ENCODE measurements around the gene SOX15. TPM values are rescaled to one million over a fixed set of nuclear protein-coding genes. Genes with fewer than 3 reads are reported as not detected.

SOX15 gene
- polyA plus RNA-seq (2013, experiment 1 of 2), result 10.1 TPM
- polyA plus RNA-seq (2013, experiment 2 of 2), result 9.9 TPM

- Histone ChIP-seq H3K79me1 (ENCODE audit: low read depth, low read length) (peaks cover 3% of the 10 kb centered on the region), H2BK15ac (ENCODE audit: low read length) (peak within 1 kb of the TSS; percentile 90), H3K27me3 (ENCODE audit: control insufficient read depth in 3 of 3, insufficient read depth in 3 of 3, low read depth in 1 of 3, low read length in 3 of 3) (no peaks in the 10 kb centered on the region), H2AFZ (ENCODE audit: low read length) (no peak within 1 kb of the TSS), H3K4me3 (ENCODE audit: low read length in 2 of 2) (peak within 1 kb of the TSS in 1 of 2 donors; percentile 37), H4K91ac (ENCODE audit: low read depth, low read length, poor library complexity) (peak within 1 kb of the TSS; percentile 73), H2AK5ac (ENCODE audit: low read depth, low read length) (peak within 1 kb of the TSS; percentile 99), H3K18ac (ENCODE audit: low read length) (peak within 1 kb of the TSS; percentile 94), H2BK5ac (ENCODE audit: low read length) (peak within 1 kb of the TSS; percentile 50), H3K9me3 (replicated peaks in 1 of 2; ENCODE audit: control insufficient read depth in 2 of 2, insufficient read depth in 1 of 2, low read depth in 1 of 2, low read length in 2 of 2) (no peaks in the 10 kb centered on the region), H3K14ac (ENCODE audit: low read length) (no peak within 1 kb of the TSS), H3K4me1 (ENCODE audit: control insufficient read depth in 2 of 2, insufficient read depth in 1 of 2, low read depth in 1 of 2, low read length in 2 of 2) (peaks cover 11 to 35% of the 10 kb centered on the region in 2 donors), H3K27ac (replicated peaks; ENCODE audit: low read length) (peak within 1 kb of the TSS; percentile 95), H3K4ac (ENCODE audit: low read length) (peak within 1 kb of the TSS; percentile 30), H2BK12ac (ENCODE audit: low read length) (peak within 1 kb of the TSS; percentile 24), H3K9ac (ENCODE audit: low read depth, low read length, poor library complexity) (peak within 1 kb of the TSS; percentile 86), H3K23ac (ENCODE audit: low read depth, low read length, poor library complexity) (peak within 1 kb of the TSS; percentile 75), H3K36me3 (replicated peaks in 1 of 2; ENCODE audit: control insufficient read depth in 2 of 2, insufficient read depth in 2 of 2, low read length in 2 of 2) (peaks cover 54 to 94% of the 10 kb centered on the region in 2 donors), H4K8ac (ENCODE audit: low read depth, low read length) (no peak within 1 kb of the TSS), H2BK120ac (ENCODE audit: low read depth, low read length) (peak within 1 kb of the TSS; percentile 63), H3K4me2 (ENCODE audit: insufficient read depth, low read length, poor library complexity, severe bottlenecking) (peak within 1 kb of the TSS; percentile 59)
- DNase-seq (ENCODE audit: low spot score), result no peak
- no CpG with 5 or more reads among the region's 24 CpGs for WGBS, 2 donors (ENCODE audit: extremely low coverage in 2 of 2, insufficient read length in 2 of 2, insufficient replicate concordance in 1 of 2)
These were observed at the start of gene SOX15 for GRCh38 chr17:7589891-7590691. SOX15 (minus strand) TSS chr17:7590094; CDS start chr17:7589676, 418 bp downstream.

GRCh38 chr17:7636163-7636562 is 46.3 kb upstream of the SOX15 start:
- H2AFZ ChIP-seq (ENCODE audit: low read length), result peak overlapping the region; percentile 77
- no peak overlapping the region for H2BK5ac ChIP-seq (ENCODE audit: low read length)
- DNase-seq (ENCODE audit: low spot score), result no peak
- no peaks in the 10 kb centered on the region for H3K9me3 ChIP-seq (replicated peaks in 1 of 2; ENCODE audit: control insufficient read depth in 2 of 2, insufficient read depth in 1 of 2, low read depth in 1 of 2, low read length in 2 of 2)
- H3K4ac ChIP-seq (ENCODE audit: low read length), result no peak overlapping the region
- H2BK120ac ChIP-seq (ENCODE audit: low read depth, low read length), result no peak overlapping the region
- no peak overlapping the region for H4K91ac ChIP-seq (ENCODE audit: low read depth, low read length, poor library complexity)
- peaks cover 6 to 14% of the 10 kb centered on the region in 2 donors for H3K4me1 ChIP-seq (ENCODE audit: control insufficient read depth in 2 of 2, insufficient read depth in 1 of 2, low read depth in 1 of 2, low read length in 2 of 2)
- no peak overlapping the region for H2BK12ac ChIP-seq (ENCODE audit: low read length)
- H3K14ac ChIP-seq (ENCODE audit: low read length), result no peak overlapping the region
- H3K36me3 ChIP-seq (replicated peaks in 1 of 2; ENCODE audit: control insufficient read depth in 2 of 2, insufficient read depth in 2 of 2, low read length in 2 of 2), result no peaks in the 10 kb centered on the region
- no CpG with 5 or more reads among the region's 5 CpGs for WGBS, 2 donors (ENCODE audit: extremely low coverage in 2 of 2, insufficient read length in 2 of 2, insufficient replicate concordance in 1 of 2)
- peak overlapping the region; percentile 80 for H3K18ac ChIP-seq (ENCODE audit: low read length)
- H3K79me1 ChIP-seq (ENCODE audit: low read depth, low read length), result no peaks in the 10 kb centered on the region
- no peak overlapping the region for H3K9ac ChIP-seq (ENCODE audit: low read depth, low read length, poor library complexity)
- no peak overlapping the region for H3K27ac ChIP-seq (replicated peaks; ENCODE audit: low read length)
- peak overlapping the region; percentile 6 for H2AK5ac ChIP-seq (ENCODE audit: low read depth, low read length)
- H3K4me3 ChIP-seq (ENCODE audit: low read length in 2 of 2), result no peak overlapping the region
- peak overlapping the region; percentile 65 for H4K8ac ChIP-seq (ENCODE audit: low read depth, low read length)
- H3K23ac ChIP-seq (ENCODE audit: low read depth, low read length, poor library complexity), result peak overlapping the region; percentile 34
- H3K4me2 ChIP-seq (ENCODE audit: insufficient read depth, low read length, poor library complexity, severe bottlenecking), result no peak overlapping the region
- H2BK15ac ChIP-seq (ENCODE audit: low read length), result peak overlapping the region; percentile 83
- H3K27me3 ChIP-seq (ENCODE audit: control insufficient read depth in 3 of 3, insufficient read depth in 3 of 3, low read depth in 1 of 3, low read length in 3 of 3), result no peaks in the 10 kb centered on the region

GRCh38 chr17:7634384-7634783 is 44.5 kb upstream of the SOX15 start:
- Histone ChIP-seq H3K14ac (ENCODE audit: low read length) (no peak overlapping the region), H3K27ac (replicated peaks; ENCODE audit: low read length) (no peak overlapping the region), H3K9ac (ENCODE audit: low read depth, low read length, poor library complexity) (no peak overlapping the region), H3K4me2 (ENCODE audit: insufficient read depth, low read length, poor library complexity, severe bottlenecking) (no peak overlapping the region), H3K4me1 (ENCODE audit: control insufficient read depth in 2 of 2, insufficient read depth in 1 of 2, low read depth in 1 of 2, low read length in 2 of 2) (peaks cover 6 to 25% of the 10 kb centered on the region in 2 donors), H3K4ac (ENCODE audit: low read length) (no peak overlapping the region), H4K91ac (ENCODE audit: low read depth, low read length, poor library complexity) (no peak overlapping the region), H2BK120ac (ENCODE audit: low read depth, low read length) (no peak overlapping the region), H2BK15ac (ENCODE audit: low read length) (no peak overlapping the region), H2AK5ac (ENCODE audit: low read depth, low read length) (no peak overlapping the region), H3K4me3 (ENCODE audit: low read length in 2 of 2) (no peak overlapping the region), H3K27me3 (ENCODE audit: control insufficient read depth in 3 of 3, insufficient read depth in 3 of 3, low read depth in 1 of 3, low read length in 3 of 3) (no peaks in the 10 kb centered on the region), H2BK12ac (ENCODE audit: low read length) (no peak overlapping the region), H4K8ac (ENCODE audit: low read depth, low read length) (no peak overlapping the region), H2BK5ac (ENCODE audit: low read length) (no peak overlapping the region), H3K79me1 (ENCODE audit: low read depth, low read length) (no peaks in the 10 kb centered on the region), H3K23ac (ENCODE audit: low read depth, low read length, poor library complexity) (no peak overlapping the region), H3K36me3 (replicated peaks in 1 of 2; ENCODE audit: control insufficient read depth in 2 of 2, insufficient read depth in 2 of 2, low read length in 2 of 2) (no peaks in the 10 kb centered on the region), H2AFZ (ENCODE audit: low read length) (peak overlapping the region; percentile 74), H3K18ac (ENCODE audit: low read length) (no peak overlapping the region), H3K9me3 (replicated peaks in 1 of 2; ENCODE audit: control insufficient read depth in 2 of 2, insufficient read depth in 1 of 2, low read depth in 1 of 2, low read length in 2 of 2) (no peaks in the 10 kb centered on the region)
- no CpG with 5 or more reads among the region's 5 CpGs for WGBS, 2 donors (ENCODE audit: extremely low coverage in 2 of 2, insufficient read length in 2 of 2, insufficient replicate concordance in 1 of 2)
- DNase-seq (ENCODE audit: low spot score), result peak; percentile 43

GRCh38 chr17:7633093-7633492 is 43.2 kb upstream of the SOX15 start:
- no peak overlapping the region for H3K4me3 ChIP-seq (ENCODE audit: low read length in 2 of 2)
- H2BK120ac ChIP-seq (ENCODE audit: low read depth, low read length), result no peak overlapping the region
- H4K8ac ChIP-seq (ENCODE audit: low read depth, low read length), result no peak overlapping the region
- H3K27ac ChIP-seq (replicated peaks; ENCODE audit: low read length), result no peak overlapping the region
- H3K9ac ChIP-seq (ENCODE audit: low read depth, low read length, poor library complexity), result no peak overlapping the region
- no peak overlapping the region for H4K91ac ChIP-seq (ENCODE audit: low read depth, low read length, poor library complexity)
- H3K4me2 ChIP-seq (ENCODE audit: insufficient read depth, low read length, poor library complexity, severe bottlenecking), result no peak overlapping the region
- H2BK5ac ChIP-seq (ENCODE audit: low read length), result no peak overlapping the region
- no peaks in the 10 kb centered on the region for H3K9me3 ChIP-seq (replicated peaks in 1 of 2; ENCODE audit: control insufficient read depth in 2 of 2, insufficient read depth in 1 of 2, low read depth in 1 of 2, low read length in 2 of 2)
- no peaks in the 10 kb centered on the region for H3K27me3 ChIP-seq (ENCODE audit: control insufficient read depth in 3 of 3, insufficient read depth in 3 of 3, low read depth in 1 of 3, low read length in 3 of 3)
- peak overlapping the region; percentile 42 for H2BK15ac ChIP-seq (ENCODE audit: low read length)
- H3K14ac ChIP-seq (ENCODE audit: low read length), result no peak overlapping the region
- no peak overlapping the region for H2AK5ac ChIP-seq (ENCODE audit: low read depth, low read length)
- no peak overlapping the region for H3K23ac ChIP-seq (ENCODE audit: low read depth, low read length, poor library complexity)
- no peak overlapping the region for H2BK12ac ChIP-seq (ENCODE audit: low read length)
- no peak overlapping the region for H2AFZ ChIP-seq (ENCODE audit: low read length)
- WGBS, 2 donors (ENCODE audit: extremely low coverage in 2 of 2, insufficient read length in 2 of 2, insufficient replicate concordance in 1 of 2), result no CpG with 5 or more reads among the region's 2 CpGs
- peaks cover 6 to 25% of the 10 kb centered on the region in 2 donors for H3K4me1 ChIP-seq (ENCODE audit: control insufficient read depth in 2 of 2, insufficient read depth in 1 of 2, low read depth in 1 of 2, low read length in 2 of 2)
- H3K18ac ChIP-seq (ENCODE audit: low read length), result no peak overlapping the region
- DNase-seq (ENCODE audit: low spot score), result no peak
- no peaks in the 10 kb centered on the region for H3K79me1 ChIP-seq (ENCODE audit: low read depth, low read length)
- no peaks in the 10 kb centered on the region for H3K36me3 ChIP-seq (replicated peaks in 1 of 2; ENCODE audit: control insufficient read depth in 2 of 2, insufficient read depth in 2 of 2, low read length in 2 of 2)
- H3K4ac ChIP-seq (ENCODE audit: low read length), result no peak overlapping the region

Data from neuronal stem cell (in vitro differentiated cells).